GM11168 (cell line): Measurements from ENCODE around the gene TRIP11.

Source experiments
- in situ Hi-C: fragments of 300-500 bp; cut with MboI; formaldehyde crosslinking; loops from one replicate; pipeline ENCODE4 v1.12.0; 2022; ENCODE audit warnings: low sequenced_read_pairs; ENCODE audit not compliant: unreplicated experiment

TRIP11 gene

DNA sequence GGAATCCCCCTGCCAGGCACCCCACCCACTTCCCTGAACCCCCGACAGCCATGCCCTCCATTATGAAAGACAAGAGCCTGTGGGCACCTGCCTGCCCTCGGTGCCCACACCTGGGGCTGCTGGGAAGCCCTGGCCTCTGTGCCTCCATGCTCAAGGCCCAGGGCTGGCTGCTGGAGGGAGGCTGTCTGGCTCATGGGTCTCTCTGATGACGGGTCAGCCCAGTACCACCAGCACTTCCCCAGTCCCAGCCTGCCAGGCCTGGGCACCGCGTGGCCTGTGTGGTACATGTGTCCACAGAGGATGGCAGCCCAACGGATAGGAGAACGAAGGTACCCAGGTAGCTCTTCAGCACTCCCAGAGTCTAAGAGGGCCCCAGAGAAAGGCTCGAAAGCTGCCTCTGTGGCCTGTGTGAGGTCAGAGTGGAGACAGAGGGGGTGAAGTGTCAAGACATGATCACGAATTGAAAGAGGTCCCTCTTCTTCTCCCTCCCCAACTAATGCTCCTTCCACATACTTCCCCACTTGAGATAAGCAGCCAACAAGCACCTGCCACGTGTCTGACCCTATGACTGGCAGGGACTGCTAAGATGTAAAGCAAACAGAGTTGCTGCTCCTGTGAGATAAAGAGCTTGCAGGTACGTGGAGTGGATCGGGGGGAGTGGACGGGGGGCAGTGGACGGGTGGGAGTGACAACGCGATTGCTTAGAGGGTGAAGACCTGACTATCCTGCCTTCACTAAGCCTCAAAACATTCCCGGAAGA, 113.5 kb downstream of the TRIP11 start:
- in situ Hi-C loops: no loop called here

- in situ Hi-C loops: no loop called here
These were observed 114.1 kb downstream of the TRIP11 start for GRCh38 chr14:91925727-91926121.

DNA sequence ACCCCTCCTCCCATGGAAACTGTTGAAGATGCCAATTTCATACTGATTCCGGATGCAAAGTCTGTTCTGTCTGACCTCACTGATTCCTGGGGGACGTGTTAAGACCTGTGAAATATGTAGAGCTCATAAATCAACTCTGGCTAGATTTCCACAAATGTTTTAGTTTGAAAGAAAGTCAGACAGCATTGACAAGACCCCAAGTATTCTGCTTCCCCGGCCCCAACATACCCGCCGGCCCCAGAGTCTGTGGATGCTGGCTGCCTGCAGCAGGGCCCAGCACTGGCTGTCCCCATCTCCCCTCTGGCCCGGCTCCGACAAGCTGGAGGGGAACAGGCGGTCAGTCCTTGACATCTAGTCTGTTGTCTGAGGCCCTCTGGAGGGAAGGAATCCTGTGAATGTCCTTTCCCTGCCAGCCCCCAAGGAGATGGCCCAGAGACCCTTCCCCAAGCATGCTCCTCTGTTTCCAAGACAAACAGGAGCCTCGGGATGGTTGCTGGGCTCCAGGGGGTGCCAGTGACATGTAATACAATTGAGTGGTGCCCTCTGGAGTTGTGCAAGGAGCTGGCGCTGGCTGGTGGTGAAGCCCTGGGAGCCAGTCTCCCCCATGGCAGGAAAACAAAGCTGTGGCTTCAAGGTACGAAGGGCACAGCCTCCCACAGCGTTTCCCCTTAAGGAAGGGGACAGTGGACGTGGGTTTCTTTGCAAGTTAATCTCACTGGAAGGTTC, 114.7 kb downstream of the TRIP11 start:
- in situ Hi-C loops: no loop called here

DNA sequence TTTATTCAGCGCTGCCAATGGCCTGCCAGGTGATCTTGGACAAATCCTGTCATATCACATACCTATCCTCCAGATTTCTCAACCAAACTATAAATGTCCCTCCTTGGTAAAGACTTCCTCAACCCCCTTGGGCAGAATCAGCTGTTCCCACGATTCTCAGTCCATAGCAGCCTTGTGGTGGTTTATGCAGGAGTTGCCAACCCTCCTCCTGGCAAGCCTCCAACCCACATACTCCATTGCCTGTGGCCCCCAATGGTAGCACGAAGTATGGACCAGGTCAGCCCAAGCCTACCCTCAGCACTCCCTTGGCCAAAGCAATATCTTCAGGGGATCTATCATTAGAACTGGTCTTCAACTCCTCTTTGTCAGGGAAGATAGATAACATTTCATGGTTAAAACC, 119.3 kb downstream of the TRIP11 start:
- in situ Hi-C loops: no loop called here

- in situ Hi-C loops: no loop called here
These were observed 120.0 kb downstream of the TRIP11 start for GRCh38 chr14:91919814-91920213.

DNA sequence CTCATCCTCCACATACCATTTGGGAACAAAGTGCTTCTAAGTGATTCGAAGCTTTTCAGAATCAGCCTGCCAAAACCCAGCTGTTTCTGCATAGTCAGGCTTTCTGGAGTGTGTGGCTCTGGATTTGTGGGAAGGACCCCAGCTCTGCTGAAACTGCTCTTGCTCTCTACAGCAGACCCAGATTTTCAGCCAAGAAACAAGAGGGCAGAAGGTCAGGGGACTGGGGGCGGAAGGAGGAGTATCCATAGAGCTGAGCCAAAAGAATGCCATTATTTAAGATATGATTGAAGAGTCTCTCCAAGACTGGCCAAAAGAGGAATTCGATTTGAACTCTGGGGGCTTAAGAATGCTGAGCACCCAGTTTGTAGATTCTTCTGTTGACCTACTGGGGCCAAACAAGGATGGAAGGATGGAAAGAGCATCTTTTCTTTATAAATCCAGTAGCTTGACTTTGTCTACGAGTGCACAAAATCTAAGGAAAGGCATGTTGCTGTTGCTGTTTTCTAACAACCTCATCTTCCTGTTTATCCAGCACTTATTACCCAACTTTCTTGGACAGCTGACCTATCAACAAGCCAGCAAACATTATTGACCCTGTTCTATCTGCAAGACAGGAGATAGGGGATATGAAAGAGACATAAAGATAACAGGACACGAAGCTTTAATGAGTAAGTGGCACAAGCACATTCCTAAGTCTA, 121.5 kb downstream of the TRIP11 start:
- in situ Hi-C loops: no loop called here
